K562 (cell line): ENCODE results near the gene SSBP2. TPM values are rescaled to one million over a fixed set of nuclear protein-coding genes. Genes with fewer than 3 reads are reported as not detected.

Experiments used
- ATAC-seq: fragments of 200-7000 bp; cut with Tn5 transposase; 3 replicates; pipeline ENCODE4 v1.9.1; 2020; ENCODE audit warnings: moderate library complexity
- BruUV-seq: library from RNA; stranded (reverse); fragments of 400-500 nt; replicated peaks from 2 replicates; lab custom pipeline; 2021; lab: Mats Ljungman, UMichigan
- CTCF ChIA-PET: fragments of 300-600 bp; formaldehyde crosslinking; extraction: SDS; loops from one replicate; lab custom pipeline; 2021; ENCODE audit warnings: low intra/inter-chr PET ratio; lab: Yijun Ruan, JAX
- POLR2A ChIA-PET: fragments of 300-600, 350-650 bp; sonication (Branson Sonifier 250); formaldehyde crosslinking; extraction: SDS; loops from one replicate; lab custom pipeline; 2021; ENCODE audit warnings: antibody characterized with exemption, inconsistent platforms; lab: Yijun Ruan, JAX
- DNase-seq, 4 experiments: peaks; one replicate each; pipeline versions ENCODE4 v3.0.0 to v3.0.0-alpha.2; 2011 to 2018; ENCODE audit warnings: low spot score in 3 of 4, mixed read lengths in 3 of 4; ENCODE audit errors: extremely low read depth in 1 of 4
- FAIRE-seq: peaks from 2 replicates; lab custom pipeline; 2011; peaks lifted over from hg19 to GRCh38; lab: Jason Lieb, UNC
- H2AFZ ChIP-seq: 2 replicates; pipeline ENCODE4 v1.6.0; 2011; ENCODE audit warnings: low read depth, low read length, control low read depth, inconsistent platforms
- H3K27ac ChIP-seq: fragments of 200-600 bp; 3 replicates; pipeline ENCODE4 v1.8.0; 2011; ENCODE audit warnings: low read depth, mild to moderate bottlenecking, control low read depth, inconsistent platforms, low read length, moderate library complexity, mixed read lengths; ENCODE audit errors: extremely low read depth
- H3K27me3 ChIP-seq, 2 experiments: fragments of 300-600 bp in 1 of 2; 2 replicates in 1 of 2; 3 replicates in 1 of 2; pipeline versions ENCODE4 v1.6.0 to v1.8.0; 2011; ENCODE audit warnings: inconsistent platforms in 2 of 2, low read length in 2 of 2, mild to moderate bottlenecking in 1 of 2, mixed read lengths in 1 of 2, moderate library complexity in 1 of 2; ENCODE audit not compliant: control insufficient read depth in 2 of 2, insufficient read depth in 2 of 2
- H3K36me3 ChIP-seq: fragments of 300-600 bp; 3 replicates; pipeline ENCODE4 v1.8.0; 2011; ENCODE audit warnings: mild to moderate bottlenecking, low read length, inconsistent platforms; ENCODE audit not compliant: control insufficient read depth, insufficient read depth
- H3K4me1 ChIP-seq, 2 experiments: fragments of 200-600 bp in 1 of 2; replicated peaks in 1 of 2; 2 replicates in 1 of 2; 3 replicates in 1 of 2; pipeline versions ENCODE4 v1.5.1 to v1.8.0; 2011; ENCODE audit warnings: inconsistent platforms in 2 of 2, low read length in 2 of 2, mild to moderate bottlenecking in 1 of 2, mixed read lengths in 1 of 2, moderate library complexity in 1 of 2; ENCODE audit not compliant: control insufficient read depth in 2 of 2, insufficient read depth in 2 of 2
- H3K4me2 ChIP-seq: 2 replicates; pipeline ENCODE4 v1.6.1; 2011; ENCODE audit warnings: low read length, control low read depth, inconsistent platforms, mixed read lengths; ENCODE audit not compliant: insufficient read depth
- H3K4me3 ChIP-seq: fragments of 200-600 bp; sonication (generic), shearing (Covaris generic); 2 replicates; pipeline ENCODE4 v1.5.1; 2016; ENCODE audit warnings: control low read depth, inconsistent platforms
- H3K79me2 ChIP-seq: fragments of 200-600 bp; 3 replicates; pipeline ENCODE4 v1.8.0; 2011; ENCODE audit warnings: low read length, inconsistent platforms; ENCODE audit not compliant: control insufficient read depth, insufficient read depth
- H3K9ac ChIP-seq, 2 experiments: 2 replicates each; pipeline versions ENCODE4 v1.6.0 to v1.6.1; 2011; ENCODE audit warnings: low read depth in 2 of 2, low read length in 2 of 2, control low read depth in 1 of 2, inconsistent platforms in 1 of 2, mild to moderate bottlenecking in 1 of 2, mixed read lengths in 1 of 2; ENCODE audit not compliant: insufficient read depth in 1 of 2
- H3K9me1 ChIP-seq: one replicate; pipeline ENCODE4 v1.6.0; 2011; ENCODE audit warnings: inconsistent platforms, mild to moderate bottlenecking, low read length, moderate library complexity; ENCODE audit not compliant: control insufficient read depth, insufficient read depth
- H3K9me3 ChIP-seq: replicated peaks from 2 replicates; pipeline ENCODE4 v1.5.1; 2011; ENCODE audit warnings: low read depth, low read length, inconsistent platforms; ENCODE audit not compliant: control insufficient read depth, insufficient read depth
- H4K20me1 ChIP-seq: replicated peaks from 2 replicates; pipeline ENCODE4 v1.6.1; 2011; ENCODE audit warnings: low read length, inconsistent platforms, mixed read lengths; ENCODE audit not compliant: control insufficient read depth, insufficient read depth
- FIP1L1 ChIP-seq: fragments of 200-400 bp; formaldehyde crosslinking; IDR thresholded peaks from 2 replicates; pipeline ENCODE4 v1.6.1; 2018; ENCODE audit warnings: mild to moderate bottlenecking, low read depth, low read length; ENCODE audit not compliant: poor library complexity, severe bottlenecking
- HMG20B ChIP-seq: fragments of 250-450 bp; sonication (Bioruptor Pico); IDR thresholded peaks from 2 replicates; pipeline ENCODE4 v1.5.0; 2021; ENCODE audit warnings: mild to moderate bottlenecking
- MCM2 ChIP-seq: fragments of 450-650 bp; IDR thresholded peaks from 2 replicates; pipeline ENCODE4 v1.6.1; 2017; ENCODE audit warnings: low read depth, mild to moderate bottlenecking
- PRPF4 ChIP-seq: fragments of 200-400 bp; formaldehyde crosslinking; IDR thresholded peaks from one replicate; pipeline ENCODE4 v1.6.1; 2017; ENCODE audit warnings: low read length, low read depth, mild to moderate bottlenecking; ENCODE audit not compliant: insufficient read depth, poor library complexity, severe bottlenecking
- RBFOX2 ChIP-seq: fragments of 200-400 bp; formaldehyde crosslinking; IDR thresholded peaks from 2 replicates; pipeline ENCODE4 v1.6.1; 2017; ENCODE audit warnings: low read depth, mild to moderate bottlenecking, low read length, moderate library complexity
- XRCC5 ChIP-seq: fragments of 200-400 bp; formaldehyde crosslinking; IDR thresholded peaks from 2 replicates; pipeline ENCODE4 v1.6.1; 2017; ENCODE audit warnings: low read depth, mild to moderate bottlenecking, low read length
- ZNF766 ChIP-seq: fragments of 200-800 bp; sonication (Bioruptor generic); conservative IDR thresholded peaks from 2 replicates; pipeline ENCODE4 v1.6.1; 2016; ENCODE audit warnings: missing genetic modification characterization, missing compliant biosample characterization
- WGBS: fragments of 100-300 bp; shearing (Covaris generic); methylation state at CpG from one replicate; pipeline ENCODE4 v1.1.6; 2016; ENCODE audit warnings: low coverage, mixed read lengths; ENCODE audit not compliant: insufficient coverage; ENCODE audit errors: missing lambda C conversion rate; 5-methylcytosine and 5-hydroxymethylcytosine counted together
- in situ Hi-C: fragments of 300-500 bp; cut with MboI; formaldehyde crosslinking; loops from 4 replicates; pipeline ENCODE4 v1.15.0; 2018; ENCODE audit warnings: inconsistent platforms, mixed read lengths
- intact Hi-C: fragments of 100-400 bp; cut with micrococcal nuclease; formaldehyde crosslinking; loops from 2 replicates; pipeline ENCODE4 v1.14.2; 2022
- polyA plus RNA-seq, 8 experiments: library from polyadenylated mRNA; depleted of rRNA in 4 of 8; stranded (reverse) in 5 of 8; unstranded in 3 of 8; fragments of >200 nt; fragmentation: Nextera tagmentation in 2 of 8; fragmentation: Illumina TruSeq in 1 of 8; extraction: Ambion mirVana in 2 of 8; extraction: Trizol in 1 of 8; gene quantifications; 2 replicates each; pipeline versions ENCODE4 v1.2.1 to v1.2.3, GENCODE V29; 2011 to 2014; ENCODE audit warnings: inconsistent platforms in 1 of 8, missing spikeins in 1 of 8
- total RNA-seq, 7 experiments: library from RNA; depleted of rRNA in 6 of 7; stranded (reverse); fragments of >200 nt in 6 of 7; fragmentation: Illumina TruSeq in 2 of 7; extraction: Trizol in 2 of 7; gene quantifications; 2 replicates each; pipeline versions ENCODE4 v1.2.1 to v1.2.3, GENCODE V29; 2011 to 2021; ENCODE audit warnings: low replicate concordance in 1 of 7
- TF ChIP-seq, protein P1 (sequence below): fragments of 150-350 bp; IDR thresholded peaks from 2 replicates; pipeline ENCODE4 v1.6.1; 2014; ENCODE audit warnings: low read depth, mild to moderate bottlenecking, low read length, borderline replicate concordance

SSBP2 gene
- total and polyA plus RNA-seq, 9 of the 15 experiments (the other 6 are each of a cell fraction or from before 2014, with no cell fraction given), result 22.3 to 133 (median 42.1) TPM

DNA sequence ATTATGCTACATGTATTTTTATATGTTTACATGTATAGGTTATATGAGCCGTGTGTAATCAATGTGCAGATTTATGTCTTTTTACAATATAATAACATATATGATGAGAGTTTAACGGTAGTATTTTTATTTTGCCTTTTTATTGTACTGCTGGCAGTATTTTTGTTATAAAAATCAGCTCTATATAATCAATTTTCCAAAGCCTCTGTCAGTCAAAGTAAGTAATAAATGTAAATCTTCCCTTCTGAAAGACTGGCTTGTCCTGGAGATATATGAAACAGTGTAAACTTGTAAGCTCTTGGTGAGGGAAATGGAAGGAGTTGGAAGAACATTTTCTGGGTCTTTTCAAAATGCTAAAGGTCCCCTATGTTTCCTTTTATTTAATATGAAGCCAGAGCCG, 173.8 kb downstream of the SSBP2 start:
- Histone ChIP-seq H3K4me1 (peaks cover 0 to 5% of the 10 kb centered on the region in 2 experiments; a peak in 1 of 5 replicates), H3K27ac (no peak overlapping the region), H3K27me3 (no peaks in the 10 kb centered on the region), H3K9me3 (no peaks in the 10 kb centered on the region), H3K36me3 (no peaks in the 10 kb centered on the region), H3K79me2 (no peaks in the 10 kb centered on the region), H3K9ac (no peak overlapping the region), H4K20me1 (no peaks in the 10 kb centered on the region), H3K4me3 (no peak overlapping the region), H3K9me1 (no peaks in the 10 kb centered on the region), H3K4me2 (no peak overlapping the region), H2AFZ (no peak overlapping the region)
- intact Hi-C loops, result no loop called here
- ATAC-seq, result no peak
- in situ Hi-C loops, result no loop called here
- DNase-seq, result no peak
- no peak for FAIRE-seq
- 86% methylated on average over 3 of the region's 3 CpGs for WGBS
- CTCF ChIA-PET, result no interaction called here
- POLR2A ChIA-PET, result interaction anchor here (1.5 kb wide), 1 partner anchor 13 kb away, joined by 4 read pairs; no protein-coding TSS in a partner anchor
- BruUV-seq, result no TSS peak
- TF ChIP-seq FIP1L1 (no peak), XRCC5 (no peak), MCM2 (no peak), HMG20B (CRISPR knock-in tag) (no peak), RBFOX2 (no peak), PRPF4 (no peak), ZNF766 (CRISPR knock-in tag) (no peak)
- TF ChIP-seq, protein P1, sequence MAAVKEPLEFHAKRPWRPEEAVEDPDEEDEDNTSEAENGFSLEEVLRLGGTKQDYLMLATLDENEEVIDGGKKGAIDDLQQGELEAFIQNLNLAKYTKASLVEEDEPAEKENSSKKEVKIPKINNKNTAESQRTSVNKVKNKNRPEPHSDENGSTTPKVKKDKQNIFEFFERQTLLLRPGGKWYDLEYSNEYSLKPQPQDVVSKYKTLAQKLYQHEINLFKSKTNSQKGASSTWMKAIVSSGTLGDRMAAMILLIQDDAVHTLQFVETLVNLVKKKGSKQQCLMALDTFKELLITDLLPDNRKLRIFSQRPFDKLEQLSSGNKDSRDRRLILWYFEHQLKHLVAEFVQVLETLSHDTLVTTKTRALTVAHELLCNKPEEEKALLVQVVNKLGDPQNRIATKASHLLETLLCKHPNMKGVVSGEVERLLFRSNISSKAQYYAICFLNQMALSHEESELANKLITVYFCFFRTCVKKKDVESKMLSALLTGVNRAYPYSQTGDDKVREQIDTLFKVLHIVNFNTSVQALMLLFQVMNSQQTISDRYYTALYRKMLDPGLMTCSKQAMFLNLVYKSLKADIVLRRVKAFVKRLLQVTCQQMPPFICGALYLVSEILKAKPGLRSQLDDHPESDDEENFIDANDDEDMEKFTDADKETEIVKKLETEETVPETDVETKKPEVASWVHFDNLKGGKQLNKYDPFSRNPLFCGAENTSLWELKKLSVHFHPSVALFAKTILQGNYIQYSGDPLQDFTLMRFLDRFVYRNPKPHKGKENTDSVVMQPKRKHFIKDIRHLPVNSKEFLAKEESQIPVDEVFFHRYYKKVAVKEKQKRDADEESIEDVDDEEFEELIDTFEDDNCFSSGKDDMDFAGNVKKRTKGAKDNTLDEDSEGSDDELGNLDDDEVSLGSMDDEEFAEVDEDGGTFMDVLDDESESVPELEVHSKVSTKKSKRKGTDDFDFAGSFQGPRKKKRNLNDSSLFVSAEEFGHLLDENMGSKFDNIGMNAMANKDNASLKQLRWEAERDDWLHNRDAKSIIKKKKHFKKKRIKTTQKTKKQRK, result no peak
